Kasumi-1 (cell line): Measurements from ENCODE around the gene HOXB9.

Source experiments
- DNase-seq, 2 experiments: peaks; one replicate each; lab custom pipeline; 2025; lab: John Stamatoyannopoulos, UW

Gene HOXB9

GRCh38 chr17:48596000-48596734 is 30.0 kb downstream of the HOXB9 start:
- DNase-seq, result no peak

- DNase-seq, result no peak
These were observed 30.7 kb downstream of the HOXB9 start for GRCh38 chr17:48595278-48595999.

- no peak for DNase-seq
These were observed 31.4 kb downstream of the HOXB9 start for GRCh38 chr17:48594538-48595277.

- peak; percentile 75 to 79 for DNase-seq
These were observed 32.2 kb downstream of the HOXB9 start for GRCh38 chr17:48593840-48594537.

GRCh38 chr17:48593126-48593829 is 32.9 kb downstream of the HOXB9 start, which contains the start of gene HOXB5:
Gene HOXB5, minus strand, starts transcription at chr17:48593779. Its CDS starts 97 bp downstream, at chr17:48593682.
- DNase-seq, result no peak

GRCh38 chr17:48592577-48592976 is 33.6 kb downstream of the HOXB9 start:
- DNase-seq, result no peak

GRCh38 chr17:48592057-48592514 is 34.1 kb downstream of the HOXB9 start:
- DNase-seq, result no peak

GRCh38 chr17:48591255-48592056 is 34.7 kb downstream of the HOXB9 start:
- DNase-seq, result no peak

GRCh38 chr17:48590607-48591161 is 35.5 kb downstream of the HOXB9 start:
- DNase-seq, result no peak

GRCh38 chr17:48589831-48590606 is 36.1 kb downstream of the HOXB9 start, which contains the start of gene HOXB3:
Gene HOXB3, minus strand, starts transcription at chr17:48590241. Its CDS starts 37,767 bp downstream, at chr17:48552474.
- DNase-seq, result no peak

- DNase-seq, result no peak
These were observed 36.9 kb downstream of the HOXB9 start for GRCh38 chr17:48589060-48589830.

GRCh38 chr17:48588528-48588927 is 37.6 kb downstream of the HOXB9 start:
- DNase-seq, result no peak

GRCh38 chr17:48588074-48588415 is 38.1 kb downstream of the HOXB9 start:
- no peak for DNase-seq

GRCh38 chr17:48587276-48588073 is 38.7 kb downstream of the HOXB9 start:
- no peak for DNase-seq

GRCh38 chr17:48586355-48587258 is 39.6 kb downstream of the HOXB9 start:
- no peak for DNase-seq

GRCh38 chr17:48584223-48584741 is 41.9 kb downstream of the HOXB9 start:
- no peak for DNase-seq
